ENCODE results near the gene TBX3. TPM values are rescaled to one million over a fixed set of nuclear protein-coding genes. Genes with fewer than 3 reads are reported as not detected.

The TBX3 gene
- total and polyA plus RNA-seq, 4 donors, result 6.9 to 8.6 (median 8.0) TPM

DNA sequence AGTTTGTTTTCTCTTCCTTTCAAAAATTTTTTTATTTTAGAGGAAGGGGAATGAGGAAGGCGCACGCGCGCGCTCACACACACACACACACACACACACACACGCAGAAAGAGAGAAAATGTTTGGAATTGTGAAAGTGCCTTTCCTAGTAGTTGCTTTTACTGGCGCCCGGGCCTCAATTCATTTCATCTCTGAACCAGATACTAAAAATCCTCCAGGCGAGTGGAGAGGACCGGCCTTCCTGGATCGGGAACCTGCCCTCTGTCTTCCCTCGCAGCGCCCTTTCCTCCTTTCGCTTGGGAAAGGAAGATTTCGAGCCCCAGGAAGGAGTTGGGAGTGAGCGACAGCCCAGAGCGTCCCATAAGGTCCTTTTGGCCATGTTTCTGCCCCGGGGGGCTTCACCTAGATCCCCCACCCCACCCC lies 7.8 kb upstream of the TBX3 start:
- DNase-seq (ENCODE audit: low read depth in 4 of 6, low spot score in 6 of 6), result no peak

DNA sequence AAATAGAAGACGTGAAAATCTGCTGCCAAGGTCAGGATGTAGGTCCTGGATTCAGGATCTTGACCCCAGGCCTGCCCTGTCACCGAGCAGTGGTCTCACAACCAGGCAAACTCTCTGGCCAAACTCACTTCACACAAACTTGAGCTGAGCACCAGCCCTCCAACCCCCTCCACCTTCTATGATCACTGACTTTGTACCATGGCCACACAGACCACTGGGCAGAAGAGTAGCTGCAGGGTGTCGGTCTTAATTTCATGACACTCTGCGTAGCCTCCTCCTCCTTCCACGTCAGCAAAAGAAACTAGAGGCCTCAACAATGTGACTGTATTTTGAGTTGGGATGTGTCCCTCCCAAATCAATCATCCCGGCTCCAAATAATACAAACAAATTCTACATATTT lies 7.2 kb upstream of the TBX3 start:
- no peak overlapping the region for H3K4me3 ChIP-seq (ENCODE audit: low read depth, low read length)
- no peaks in the 10 kb centered on the region for H3K9me3 ChIP-seq (ENCODE audit: control insufficient read depth, insufficient read depth, low read length)
- no peak overlapping the region for H3K27ac ChIP-seq (ENCODE audit: low read depth, low read length)
- H3K36me3 ChIP-seq (ENCODE audit: control insufficient read depth, insufficient read depth, low read length), result no peaks in the 10 kb centered on the region
- WGBS (ENCODE audit: insufficient coverage), result 6% methylated on average over 2 of the region's 6 CpGs
- H3K4me1 ChIP-seq (ENCODE audit: control insufficient read depth, insufficient read depth, low read length), result peaks cover 25% of the 10 kb centered on the region
- H3K27me3 ChIP-seq (ENCODE audit: control insufficient read depth, insufficient read depth, low read length), result peaks cover 98% of the 10 kb centered on the region
- no peak for DNase-seq (ENCODE audit: low read depth in 4 of 6, low spot score in 6 of 6)

More for the DNA sequence above, 7.8 kb upstream of the TBX3 start:
- Histone ChIP-seq H3K9me3 (ENCODE audit: control insufficient read depth, insufficient read depth, low read length) (no peaks in the 10 kb centered on the region), H3K27me3 (ENCODE audit: control insufficient read depth, insufficient read depth, low read length) (peaks cover 98% of the 10 kb centered on the region), H3K4me1 (ENCODE audit: control insufficient read depth, insufficient read depth, low read length) (peaks cover 19% of the 10 kb centered on the region), H3K4me3 (ENCODE audit: low read depth, low read length) (no peak overlapping the region), H3K27ac (ENCODE audit: low read depth, low read length) (no peak overlapping the region), H3K36me3 (ENCODE audit: control insufficient read depth, insufficient read depth, low read length) (no peaks in the 10 kb centered on the region)
- 9% methylated on average over 8 of the region's 18 CpGs for WGBS (ENCODE audit: insufficient coverage)

DNA sequence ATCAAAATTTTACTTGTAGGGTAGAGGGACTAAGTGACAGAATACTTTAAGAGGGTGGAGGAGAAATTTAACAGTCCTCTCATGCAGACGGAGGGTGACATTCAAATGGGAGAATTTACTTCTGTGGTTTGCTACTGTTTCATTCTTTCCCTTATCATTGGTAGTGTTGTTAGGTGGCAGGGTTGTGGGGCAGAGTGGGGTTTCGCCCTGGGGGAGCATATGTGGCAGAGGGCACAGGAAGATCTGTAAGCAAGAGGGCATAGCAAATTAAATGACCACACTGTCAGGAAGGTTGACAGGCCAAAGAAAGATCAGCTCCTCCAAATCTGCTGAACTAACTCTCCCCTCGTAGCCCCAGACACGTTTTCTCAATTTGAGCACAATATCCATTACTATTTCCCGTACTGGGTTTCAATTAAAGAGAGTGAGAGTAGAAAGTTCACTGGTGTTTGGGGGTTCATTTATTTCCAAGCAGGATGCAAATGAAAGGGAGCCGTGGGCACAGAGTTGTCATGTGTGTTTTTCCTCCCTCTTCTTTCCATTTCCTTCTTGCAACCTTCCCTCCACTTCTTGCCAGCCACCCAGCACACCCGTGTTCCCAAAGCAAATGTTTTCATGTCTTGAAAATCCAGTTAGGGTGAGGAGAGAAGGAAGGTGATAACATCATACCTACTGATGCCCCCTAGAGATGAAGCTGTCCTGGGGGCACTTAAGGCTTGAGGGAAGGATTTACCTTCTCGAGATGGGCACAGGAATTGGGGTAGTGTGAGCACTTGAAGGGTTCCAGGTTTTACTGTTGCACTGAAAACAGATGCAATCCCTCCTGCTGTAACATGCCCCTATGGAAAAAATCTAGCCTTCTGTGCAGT lies 6.5 kb upstream of the TBX3 start:
- Histone ChIP-seq H3K27ac (ENCODE audit: low read depth, low read length) (no peak overlapping the region), H3K27me3 (ENCODE audit: control insufficient read depth, insufficient read depth, low read length) (peaks cover 98% of the 10 kb centered on the region)

GRCh38 chr12:114689075-114689994 lies 5.4 kb upstream of the TBX3 start:
- Histone ChIP-seq H3K4me3 (ENCODE audit: low read depth, low read length) (no peak overlapping the region), H3K9me3 (ENCODE audit: control insufficient read depth, insufficient read depth, low read length) (no peaks in the 10 kb centered on the region), H3K27me3 (ENCODE audit: control insufficient read depth, insufficient read depth, low read length) (peaks cover 97% of the 10 kb centered on the region), H3K27ac (ENCODE audit: low read depth, low read length) (no peak overlapping the region), H3K36me3 (ENCODE audit: control insufficient read depth, insufficient read depth, low read length) (no peaks in the 10 kb centered on the region), H3K4me1 (ENCODE audit: control insufficient read depth, insufficient read depth, low read length) (peaks cover 43% of the 10 kb centered on the region)
- DNase-seq (ENCODE audit: low read depth in 4 of 6, low spot score in 6 of 6), result peak in 1 of 6 donors; percentile 2
- WGBS (ENCODE audit: insufficient coverage), result no CpG with 5 or more reads among the region's 5 CpGs

More for the DNA sequence above, 6.5 kb upstream of the TBX3 start:
- DNase-seq (ENCODE audit: low read depth in 4 of 6, low spot score in 6 of 6), result no peak
- Histone ChIP-seq H3K36me3 (ENCODE audit: control insufficient read depth, insufficient read depth, low read length) (no peaks in the 10 kb centered on the region), H3K4me3 (ENCODE audit: low read depth, low read length) (no peak overlapping the region), H3K4me1 (ENCODE audit: control insufficient read depth, insufficient read depth, low read length) (peaks cover 32% of the 10 kb centered on the region), H3K9me3 (ENCODE audit: control insufficient read depth, insufficient read depth, low read length) (no peaks in the 10 kb centered on the region)
- 13% methylated on average over 2 of the region's 8 CpGs for WGBS (ENCODE audit: insufficient coverage)

- no peak for DNase-seq (ENCODE audit: low read depth in 4 of 6, low spot score in 6 of 6)
- whole genome bisulfite sequencing (ENCODE audit: insufficient coverage), result 5% methylated on average over 4 of the region's 4 CpGs
- H3K27ac ChIP-seq (ENCODE audit: low read depth, low read length), result no peak overlapping the region
- peaks cover 53% of the 10 kb centered on the region for H3K4me1 ChIP-seq (ENCODE audit: control insufficient read depth, insufficient read depth, low read length)
- H3K27me3 ChIP-seq (ENCODE audit: control insufficient read depth, insufficient read depth, low read length), result peaks cover 97% of the 10 kb centered on the region
- H3K9me3 ChIP-seq (ENCODE audit: control insufficient read depth, insufficient read depth, low read length), result no peaks in the 10 kb centered on the region
- H3K4me3 ChIP-seq (ENCODE audit: low read depth, low read length), result no peak overlapping the region
- no peaks in the 10 kb centered on the region for H3K36me3 ChIP-seq (ENCODE audit: control insufficient read depth, insufficient read depth, low read length)
Measured at GRCh38 chr12:114688256-114688845, 4.4 kb upstream of the TBX3 start.

GRCh38 chr12:114687802-114688201 lies 3.8 kb upstream of the TBX3 start:
- H3K36me3 ChIP-seq (ENCODE audit: control insufficient read depth, insufficient read depth, low read length), result no peaks in the 10 kb centered on the region
- H3K27ac ChIP-seq (ENCODE audit: low read depth, low read length), result no peak overlapping the region
- DNase-seq (ENCODE audit: low read depth in 4 of 6, low spot score in 6 of 6), result no peak
- H3K9me3 ChIP-seq (ENCODE audit: control insufficient read depth, insufficient read depth, low read length), result no peaks in the 10 kb centered on the region
- peaks cover 55% of the 10 kb centered on the region for H3K4me1 ChIP-seq (ENCODE audit: control insufficient read depth, insufficient read depth, low read length)
- no peak overlapping the region for H3K4me3 ChIP-seq (ENCODE audit: low read depth, low read length)
- peaks cover 97% of the 10 kb centered on the region for H3K27me3 ChIP-seq (ENCODE audit: control insufficient read depth, insufficient read depth, low read length)
- 0% methylated on average over 6 of the region's 12 CpGs for WGBS (ENCODE audit: insufficient coverage)

- Histone ChIP-seq H3K27me3 (ENCODE audit: control insufficient read depth, insufficient read depth, low read length) (peaks cover 97% of the 10 kb centered on the region), H3K4me3 (ENCODE audit: low read depth, low read length) (no peak overlapping the region), H3K36me3 (ENCODE audit: control insufficient read depth, insufficient read depth, low read length) (no peaks in the 10 kb centered on the region), H3K4me1 (ENCODE audit: control insufficient read depth, insufficient read depth, low read length) (peaks cover 49% of the 10 kb centered on the region), H3K9me3 (ENCODE audit: control insufficient read depth, insufficient read depth, low read length) (no peaks in the 10 kb centered on the region), H3K27ac (ENCODE audit: low read depth, low read length) (no peak overlapping the region)
- no peak for DNase-seq (ENCODE audit: low read depth in 4 of 6, low spot score in 6 of 6)
- WGBS (ENCODE audit: insufficient coverage), result 4% methylated on average over 36 of the region's 41 CpGs
Measured at GRCh38 chr12:114686773-114687500, 3.0 kb upstream of the TBX3 start.

GRCh38 chr12:114686426-114686772 lies 2.4 kb upstream of the TBX3 start:
- peaks cover 47% of the 10 kb centered on the region for H3K4me1 ChIP-seq (ENCODE audit: control insufficient read depth, insufficient read depth, low read length)
- no peaks in the 10 kb centered on the region for H3K36me3 ChIP-seq (ENCODE audit: control insufficient read depth, insufficient read depth, low read length)
- no peaks in the 10 kb centered on the region for H3K9me3 ChIP-seq (ENCODE audit: control insufficient read depth, insufficient read depth, low read length)
- no peak overlapping the region for H3K27ac ChIP-seq (ENCODE audit: low read depth, low read length)
- peaks cover 97% of the 10 kb centered on the region for H3K27me3 ChIP-seq (ENCODE audit: control insufficient read depth, insufficient read depth, low read length)
- 7% methylated on average over 5 of the region's 11 CpGs for WGBS (ENCODE audit: insufficient coverage)
- H3K4me3 ChIP-seq (ENCODE audit: low read depth, low read length), result no peak overlapping the region
- DNase-seq (ENCODE audit: low read depth in 4 of 6, low spot score in 6 of 6), result no peak

- Histone ChIP-seq H3K9me3 (ENCODE audit: control insufficient read depth, insufficient read depth, low read length) (no peaks in the 10 kb centered on the region), H3K4me3 (ENCODE audit: low read depth, low read length) (no peak overlapping the region), H3K4me1 (ENCODE audit: control insufficient read depth, insufficient read depth, low read length) (peaks cover 47% of the 10 kb centered on the region), H3K27ac (ENCODE audit: low read depth, low read length) (no peak overlapping the region), H3K27me3 (ENCODE audit: control insufficient read depth, insufficient read depth, low read length) (peaks cover 97% of the 10 kb centered on the region), H3K36me3 (ENCODE audit: control insufficient read depth, insufficient read depth, low read length) (no peaks in the 10 kb centered on the region)
- WGBS (ENCODE audit: insufficient coverage), result 12% methylated on average over 7 of the region's 17 CpGs
- no peak for DNase-seq (ENCODE audit: low read depth in 4 of 6, low spot score in 6 of 6)
Measured at GRCh38 chr12:114685869-114686268, 1.9 kb upstream of the TBX3 start.
